ENCODE data around the gene OCRL. TPM values are rescaled to one million over a fixed set of nuclear protein-coding genes. Genes with fewer than 3 reads are reported as not detected.

The OCRL gene
- polyA plus RNA-seq, 1 of the 3 experiments (the other 2 are of a cell fraction) = 18.6 TPM

- CTCF ChIA-PET = no interaction called here
Measured at GRCh38 chrX:129529685-129530281, 10.3 kb upstream of the OCRL start.

GRCh38 chrX:129530410-129530809, 9.6 kb upstream of the OCRL start:
- CTCF ChIA-PET = no interaction called here
- Histone ChIP-seq H3K9me3 (no peaks in the 10 kb centered on the region), H3K79me2 (ENCODE audit: insufficient read depth) (no peaks in the 10 kb centered on the region), H3K4me3 (ENCODE audit: low read depth in 2 of 2, low read length in 1 of 2) (no peak overlapping the region), H3K27me3 (ENCODE audit: insufficient read depth) (peaks cover 4% of the 10 kb centered on the region; the same call in 1 of the 2 replicates), H2AFZ (ENCODE audit: low read depth) (no peak overlapping the region), H3F3A (replicated peaks; ENCODE audit: insufficient read depth) (peaks cover 14% of the 10 kb centered on the region), H3K9ac (no peak overlapping the region), H3K27ac (ENCODE audit: low read depth in 2 of 2, low read length in 1 of 2) (no peak overlapping the region), H3K9me2 (no peaks in the 10 kb centered on the region), H3K36me3 (replicated peaks in 1 of 2; ENCODE audit: control insufficient read depth in 1 of 2, insufficient read depth in 2 of 2, low read length in 1 of 2) (no peaks in the 10 kb centered on the region), H3K4me2 (no peak overlapping the region), H3K4me1 (ENCODE audit: control insufficient read depth in 1 of 2, insufficient read depth in 2 of 2, low read depth in 1 of 2, low read length in 1 of 2) (peaks cover 0 to 6% of the 10 kb centered on the region in 2 experiments; a peak in 2 of 4 replicates), H4K20me1 (ENCODE audit: insufficient read depth) (no peaks in the 10 kb centered on the region)
- 61% methylated on average over 5 of the region's 5 CpGs for WGBS (ENCODE audit: low lambda C conversion rate)
- no peak for TF ChIP-seq SIN3A (IDR thresholded peaks at IDR 0.05; ENCODE audit: borderline replicate concordance, low read depth, low read length)
- TF ChIP-seq YY1 (IDR thresholded peaks at IDR 0.05; ENCODE audit: low read depth) = no peak
- TF ChIP-seq REST (IDR thresholded peaks at IDR 0.05; ENCODE audit: low read depth, low read length) = no peak
- no peak for TF ChIP-seq NFIC (IDR thresholded peaks at IDR 0.05; ENCODE audit: borderline replicate concordance)
- TF ChIP-seq FOXJ3 (CRISPR knock-in tag; IDR thresholded peaks at IDR 0.05) = no peak
- no peak for TF ChIP-seq FOXM1 (IDR thresholded peaks at IDR 0.05; ENCODE audit: low read depth)
- no peak for TF ChIP-seq MEF2A (IDR thresholded peaks at IDR 0.05; ENCODE audit: borderline replicate concordance, low read depth)
- no peak for TF ChIP-seq TCF12 (IDR thresholded peaks at IDR 0.05)
- POLR2A ChIA-PET = no interaction called here
- DNase-seq = no peak

More at GRCh38 chrX:129529685-129530281, 10.3 kb upstream of the OCRL start:
- DNase-seq = peak; percentile 17
- Histone ChIP-seq H3K79me2 (ENCODE audit: insufficient read depth) (no peaks in the 10 kb centered on the region), H2AFZ (ENCODE audit: low read depth) (no peak overlapping the region), H3K27me3 (ENCODE audit: insufficient read depth) (peaks cover 4% of the 10 kb centered on the region; the same call in 1 of the 2 replicates), H4K20me1 (ENCODE audit: insufficient read depth) (no peaks in the 10 kb centered on the region), H3K27ac (ENCODE audit: low read depth in 2 of 2, low read length in 1 of 2) (no peak overlapping the region), H3K4me2 (no peak overlapping the region), H3K4me1 (ENCODE audit: control insufficient read depth in 1 of 2, insufficient read depth in 2 of 2, low read depth in 1 of 2, low read length in 1 of 2) (peaks cover 0 to 2% of the 10 kb centered on the region in 2 experiments; a peak in 2 of 4 replicates), H3K36me3 (replicated peaks in 1 of 2; ENCODE audit: control insufficient read depth in 1 of 2, insufficient read depth in 2 of 2, low read length in 1 of 2) (no peaks in the 10 kb centered on the region), H3K9me3 (no peaks in the 10 kb centered on the region), H3K9ac (no peak overlapping the region), H3K4me3 (ENCODE audit: low read depth in 2 of 2, low read length in 1 of 2) (no peak overlapping the region), H3K9me2 (no peaks in the 10 kb centered on the region), H3F3A (replicated peaks; ENCODE audit: insufficient read depth) (peaks cover 11% of the 10 kb centered on the region)
- TF ChIP-seq NFIC (IDR thresholded peaks at IDR 0.05; ENCODE audit: borderline replicate concordance) = peak; percentile 67; the same call in 1 of the 2 replicates
- TF ChIP-seq REST (IDR thresholded peaks at IDR 0.05; ENCODE audit: low read depth, low read length) = no peak
- 15% methylated on average over 4 of the region's 4 CpGs for WGBS (ENCODE audit: low lambda C conversion rate)
- POLR2A ChIA-PET = no interaction called here

All from SK-N-SH (cell line).